SK-N-MC (cell line): ENCODE results near the gene ATG5.

Experiments used
- EZH2 ChIP-seq: fragments of 200-600 bp; sonication (generic); IDR thresholded peaks from one replicate; pipeline ENCODE4 v1.6.1; 2017; ENCODE audit warnings: antibody characterized with exemption
- POLR2AphosphoS5 ChIP-seq: IDR thresholded peaks from 2 replicates; pipeline ENCODE4 v1.6.1; 2012; ENCODE audit warnings: mild to moderate bottlenecking, low read depth, low read length, borderline replicate concordance

DNA sequence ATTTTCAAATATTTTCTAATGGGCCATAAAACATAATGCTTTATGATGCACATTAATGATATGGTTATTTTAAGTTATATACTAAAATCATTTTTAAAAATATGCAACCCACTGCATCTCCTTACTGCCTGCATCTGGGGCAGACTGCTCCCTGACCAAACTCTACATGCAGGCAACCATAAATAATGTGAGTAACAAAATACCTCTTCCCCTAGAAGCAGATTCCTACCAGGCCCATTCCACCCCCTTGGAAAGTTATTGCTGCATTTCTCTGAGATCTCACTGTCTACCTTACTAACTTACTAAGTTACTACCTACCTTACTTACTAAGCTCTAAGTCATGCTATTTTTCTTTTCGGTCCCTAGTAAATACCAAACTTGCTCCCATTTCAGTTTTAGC lies 71.8 kb downstream of the ATG5 start:
- TF ChIP-seq EZH2 (no peak), POLR2AphosphoS5 (no peak)
